Measurements from ENCODE around the gene MRPL44.

GRCh38 chr2:223999862-224000261, 42.6 kb downstream of the MRPL44 start:
- TF ChIP-seq, protein P1, sequence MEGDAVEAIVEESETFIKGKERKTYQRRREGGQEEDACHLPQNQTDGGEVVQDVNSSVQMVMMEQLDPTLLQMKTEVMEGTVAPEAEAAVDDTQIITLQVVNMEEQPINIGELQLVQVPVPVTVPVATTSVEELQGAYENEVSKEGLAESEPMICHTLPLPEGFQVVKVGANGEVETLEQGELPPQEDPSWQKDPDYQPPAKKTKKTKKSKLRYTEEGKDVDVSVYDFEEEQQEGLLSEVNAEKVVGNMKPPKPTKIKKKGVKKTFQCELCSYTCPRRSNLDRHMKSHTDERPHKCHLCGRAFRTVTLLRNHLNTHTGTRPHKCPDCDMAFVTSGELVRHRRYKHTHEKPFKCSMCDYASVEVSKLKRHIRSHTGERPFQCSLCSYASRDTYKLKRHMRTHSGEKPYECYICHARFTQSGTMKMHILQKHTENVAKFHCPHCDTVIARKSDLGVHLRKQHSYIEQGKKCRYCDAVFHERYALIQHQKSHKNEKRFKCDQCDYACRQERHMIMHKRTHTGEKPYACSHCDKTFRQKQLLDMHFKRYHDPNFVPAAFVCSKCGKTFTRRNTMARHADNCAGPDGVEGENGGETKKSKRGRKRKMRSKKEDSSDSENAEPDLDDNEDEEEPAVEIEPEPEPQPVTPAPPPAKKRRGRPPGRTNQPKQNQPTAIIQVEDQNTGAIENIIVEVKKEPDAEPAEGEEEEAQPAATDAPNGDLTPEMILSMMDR (IDR thresholded peaks at IDR 0.05), result no peak
- TF ChIP-seq EZH2 (IDR thresholded peaks at IDR 0.05), result no peak
